ENCODE measurements around the gene GLRX3.

DNA sequence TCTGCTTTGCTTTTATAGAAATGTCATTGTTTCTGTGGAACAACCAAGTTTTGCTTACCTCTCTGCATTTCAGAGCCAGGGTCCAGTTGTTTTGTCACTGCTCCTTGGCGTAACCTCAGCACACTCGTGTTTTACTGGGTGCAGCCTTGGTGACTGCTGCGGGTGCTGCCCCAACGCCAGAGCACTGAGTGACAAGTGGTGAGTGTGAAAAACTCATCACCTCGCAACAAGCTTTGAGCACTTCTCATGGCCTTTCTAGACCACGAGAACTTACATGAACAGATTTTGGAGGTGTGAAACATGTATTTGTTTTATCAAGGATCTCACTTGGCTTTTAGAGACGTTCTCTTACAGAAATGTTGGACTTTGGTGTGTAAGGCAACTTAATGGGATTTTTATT lies 31.0 kb downstream of the GLRX3 start:
- TF ChIP-seq CTCF (IDR thresholded peaks at IDR 0.05) (no peak), POLR2A (IDR thresholded peaks at IDR 0.05) (no peak)
